Measurements from ENCODE around the gene BCL2L1.

The BCL2L1 gene

DNA sequence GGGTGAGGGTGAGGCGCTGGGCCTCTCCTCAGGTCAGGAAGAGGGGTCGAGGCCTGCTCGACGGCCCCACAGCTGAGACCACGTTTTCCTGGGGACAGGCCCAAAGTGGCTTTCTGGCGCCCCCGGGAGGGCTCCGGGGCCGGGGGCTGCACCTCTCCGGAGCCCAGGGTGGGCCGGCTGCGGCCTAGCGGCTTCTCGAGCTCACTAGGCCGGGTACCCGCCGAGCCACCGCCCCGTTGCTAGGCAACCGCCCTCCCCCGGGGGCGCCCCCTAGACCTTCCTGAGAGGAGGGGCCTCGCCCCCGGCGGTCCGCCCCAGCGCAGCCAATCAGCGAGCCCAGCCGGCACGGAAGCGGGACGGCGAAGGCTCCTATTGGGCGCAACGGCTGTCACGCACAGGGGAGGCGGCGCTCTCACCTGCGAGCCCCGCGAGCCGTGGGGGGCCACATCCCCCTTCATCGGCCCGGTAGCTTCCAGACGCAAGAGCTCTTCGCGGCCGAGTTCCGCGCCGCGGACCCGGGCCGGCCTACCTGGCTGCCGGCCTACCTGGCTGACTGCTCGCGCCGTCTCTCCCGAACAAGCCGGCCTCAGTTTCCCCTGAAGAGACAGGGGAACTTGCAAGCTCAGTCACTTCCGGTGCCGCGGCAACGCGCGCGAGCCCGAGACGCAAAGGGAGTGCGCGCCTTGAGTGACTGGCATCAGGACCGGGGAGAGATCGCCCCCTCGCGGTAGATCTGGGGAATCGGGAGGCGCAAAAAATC, 831 bp upstream of the BCL2L1 start:
- Histone ChIP-seq H3K4me3 (peak overlapping the region; percentile 87), H3K27ac (peak overlapping the region; percentile 96 to 97)
- TF ChIP-seq, protein P1, sequence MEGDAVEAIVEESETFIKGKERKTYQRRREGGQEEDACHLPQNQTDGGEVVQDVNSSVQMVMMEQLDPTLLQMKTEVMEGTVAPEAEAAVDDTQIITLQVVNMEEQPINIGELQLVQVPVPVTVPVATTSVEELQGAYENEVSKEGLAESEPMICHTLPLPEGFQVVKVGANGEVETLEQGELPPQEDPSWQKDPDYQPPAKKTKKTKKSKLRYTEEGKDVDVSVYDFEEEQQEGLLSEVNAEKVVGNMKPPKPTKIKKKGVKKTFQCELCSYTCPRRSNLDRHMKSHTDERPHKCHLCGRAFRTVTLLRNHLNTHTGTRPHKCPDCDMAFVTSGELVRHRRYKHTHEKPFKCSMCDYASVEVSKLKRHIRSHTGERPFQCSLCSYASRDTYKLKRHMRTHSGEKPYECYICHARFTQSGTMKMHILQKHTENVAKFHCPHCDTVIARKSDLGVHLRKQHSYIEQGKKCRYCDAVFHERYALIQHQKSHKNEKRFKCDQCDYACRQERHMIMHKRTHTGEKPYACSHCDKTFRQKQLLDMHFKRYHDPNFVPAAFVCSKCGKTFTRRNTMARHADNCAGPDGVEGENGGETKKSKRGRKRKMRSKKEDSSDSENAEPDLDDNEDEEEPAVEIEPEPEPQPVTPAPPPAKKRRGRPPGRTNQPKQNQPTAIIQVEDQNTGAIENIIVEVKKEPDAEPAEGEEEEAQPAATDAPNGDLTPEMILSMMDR (IDR thresholded peaks at IDR 0.05) = peak; percentile 84
- peak; percentile 99 for DNase-seq (ENCODE audit: low spot score)

DNA sequence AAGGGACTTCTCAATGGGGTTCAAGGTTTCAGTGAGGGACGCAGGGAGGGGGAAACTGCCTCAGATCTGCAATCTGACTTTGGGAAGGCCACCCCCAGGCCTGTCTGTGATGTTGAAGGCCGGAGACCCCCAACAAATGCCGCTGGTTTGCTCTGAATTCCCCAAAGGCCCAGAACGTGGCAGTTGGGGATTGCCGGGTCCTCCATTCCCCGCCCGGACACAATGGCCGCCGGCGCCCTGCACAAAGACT, 326 bp upstream of the BCL2L1 start:
- peak overlapping the region; percentile 87 for H3K4me3 ChIP-seq
- TF ChIP-seq, protein P1 (IDR thresholded peaks at IDR 0.05) = peak; percentile 7
- DNase-seq (ENCODE audit: low spot score) = no peak
- peak overlapping the region; percentile 96 to 97 for H3K27ac ChIP-seq

DNA sequence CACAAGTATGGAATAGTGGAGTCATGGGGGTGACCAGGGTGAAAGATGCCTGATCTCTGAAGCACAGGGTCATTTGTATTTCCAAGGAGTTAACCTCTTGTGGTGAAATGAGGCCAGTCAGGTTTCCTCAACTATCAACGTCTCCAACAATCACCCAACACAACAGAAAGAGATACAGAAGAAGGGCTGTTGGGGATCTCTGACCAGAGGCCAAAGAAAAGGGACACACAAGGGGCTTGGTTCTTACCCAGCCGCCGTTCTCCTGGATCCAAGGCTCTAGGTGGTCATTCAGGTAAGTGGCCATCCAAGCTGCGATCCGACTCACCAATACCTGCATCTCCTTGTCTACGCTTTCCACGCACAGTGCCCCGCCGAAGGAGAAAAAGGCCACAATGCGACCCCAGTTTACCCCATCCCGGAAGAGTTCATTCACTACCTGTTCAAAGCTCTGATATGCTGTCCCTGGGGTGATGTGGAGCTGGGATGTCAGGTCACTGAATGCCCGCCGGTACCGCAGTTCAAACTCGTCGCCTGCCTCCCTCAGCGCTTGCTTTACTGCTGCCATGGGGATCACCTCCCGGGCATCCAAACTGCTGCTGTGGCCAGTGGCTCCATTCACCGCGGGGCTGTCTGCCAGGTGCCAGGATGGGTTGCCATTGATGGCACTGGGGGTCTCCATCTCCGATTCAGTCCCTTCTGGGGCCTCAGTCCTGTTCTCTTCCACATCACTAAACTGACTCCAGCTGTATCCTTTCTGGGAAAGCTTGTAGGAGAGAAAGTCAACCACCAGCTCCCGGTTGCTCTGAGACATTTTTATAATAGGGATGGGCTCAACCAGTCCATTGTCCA, 1.0 kb downstream of the BCL2L1 start:
- DNase-seq (ENCODE audit: low spot score) = no peak
- TF ChIP-seq, protein P1 (IDR thresholded peaks at IDR 0.05) = no peak
- peak overlapping the region; percentile 87 for H3K4me3 ChIP-seq
- peak overlapping the region; percentile 96 to 97 for H3K27ac ChIP-seq

DNA sequence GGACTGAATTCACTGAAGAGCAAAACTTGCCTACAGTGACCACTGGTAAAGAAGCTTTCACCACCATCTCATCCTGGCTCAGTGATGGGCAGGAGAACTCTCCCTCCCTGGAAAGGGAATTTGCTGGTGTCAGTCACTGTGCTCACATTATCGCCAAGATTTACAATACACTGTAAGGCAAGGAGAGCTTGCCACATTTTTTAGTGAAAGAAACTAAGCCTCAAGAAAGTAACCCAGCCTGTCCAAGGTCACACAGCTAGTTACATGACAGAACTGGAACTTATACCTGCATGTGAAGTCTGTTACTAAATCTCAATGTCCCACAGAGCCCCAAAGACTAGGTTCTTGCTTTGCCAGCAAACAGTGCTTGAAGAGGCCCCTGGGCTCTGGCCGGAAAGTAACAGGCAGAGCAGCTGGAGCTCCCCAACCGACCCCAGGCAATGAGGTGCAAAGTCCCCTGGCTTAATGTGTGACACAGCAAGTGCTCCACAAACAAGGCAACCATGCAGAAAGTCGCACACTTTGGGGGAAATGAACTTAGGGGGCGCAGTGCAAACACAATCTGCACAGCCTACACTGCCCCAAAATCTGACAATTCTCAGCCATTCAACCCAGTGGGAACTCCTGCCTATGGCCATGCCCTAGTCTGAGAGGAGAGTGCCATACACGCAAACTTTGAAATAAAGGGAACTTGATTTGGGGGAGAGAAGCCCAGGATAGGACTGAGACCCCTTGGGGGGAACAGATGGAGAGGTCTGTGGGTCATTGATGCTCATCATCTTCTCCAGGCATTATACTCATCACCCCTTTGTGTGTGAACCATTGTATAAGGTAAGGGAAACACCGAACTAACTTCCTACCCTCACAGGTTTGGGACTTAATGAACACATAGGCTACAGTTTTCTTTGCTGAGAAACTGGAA, 1.9 kb downstream of the BCL2L1 start:
- no peak for DNase-seq (ENCODE audit: low spot score)
- TF ChIP-seq, protein P1 (IDR thresholded peaks at IDR 0.05) = no peak
- H3K27ac ChIP-seq = peak overlapping the region; percentile 96 to 97
- H3K4me3 ChIP-seq = peak overlapping the region; percentile 87

DNA sequence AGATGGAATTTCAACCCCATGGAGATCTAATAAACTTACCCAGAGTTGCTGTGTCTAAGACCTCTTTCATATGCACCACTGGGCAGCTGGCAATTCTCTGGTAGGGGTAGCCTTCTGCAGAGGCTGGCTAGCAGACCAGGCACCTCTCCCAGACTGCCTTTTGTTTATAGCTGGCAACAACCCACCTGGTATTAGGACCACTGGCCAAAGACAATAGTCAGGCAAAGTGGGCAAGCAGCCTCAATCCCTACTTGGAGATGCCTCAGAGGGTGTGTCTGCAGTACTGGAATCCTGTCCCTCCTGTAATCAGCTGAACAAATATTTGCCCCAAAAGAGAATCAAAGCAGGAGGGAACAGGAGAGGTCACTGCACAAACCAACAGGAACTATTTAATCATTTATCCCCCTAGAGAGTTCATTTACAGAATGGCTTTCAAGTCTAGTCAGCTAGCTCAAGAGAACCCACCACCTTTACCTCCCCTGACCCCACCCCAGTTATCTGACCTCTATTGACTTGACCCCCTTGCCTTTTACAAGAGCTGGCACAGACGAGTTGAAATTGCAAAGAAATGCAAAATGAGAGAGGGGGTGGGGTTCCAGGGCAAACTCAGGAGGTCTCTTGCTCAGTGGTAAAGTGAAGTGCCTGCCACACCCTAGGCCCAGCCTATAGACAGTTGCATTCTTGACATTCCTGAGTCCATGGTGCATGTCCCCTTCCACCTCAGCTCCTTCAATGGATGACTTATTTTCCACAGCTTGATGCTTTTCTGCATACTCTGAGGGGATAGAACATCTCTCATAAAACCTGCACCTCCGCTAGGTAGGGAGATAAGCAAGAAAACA, 2.8 kb downstream of the BCL2L1 start:
- TF ChIP-seq, protein P1 (IDR thresholded peaks at IDR 0.05) = no peak
- no peak for DNase-seq (ENCODE audit: low spot score)
- Histone ChIP-seq H3K4me3 (peak overlapping the region; percentile 87), H3K27ac (peak overlapping the region; percentile 96 to 97)
